A549 (cell line): ENCODE results near the gene ZBTB20.

ENCODE experiments used
- CHD2 ChIP-seq: fragments of 150-350 bp; IDR thresholded peaks from 2 replicates; pipeline ENCODE4 v1.6.1; 2014; ENCODE audit warnings: low read length; ENCODE audit not compliant: partially characterized antibody
- EP300 ChIP-seq, 2 experiments: fragments of >200 bp; sonication (Bioruptor Twin); formaldehyde crosslinking; IDR thresholded peaks; 2 replicates in 1 of 2; 3 replicates in 1 of 2; pipeline ENCODE4 v1.6.1; 2016 to 2017
- KDM5A ChIP-seq: fragments of 200-600 bp; sonication (generic); IDR thresholded peaks from 2 replicates; pipeline ENCODE4 v1.6.1; 2016; ENCODE audit warnings: antibody characterized with exemption, mild to moderate bottlenecking
- MAFK ChIP-seq: fragments of 450-650 bp; IDR thresholded peaks from 2 replicates; pipeline ENCODE4 v1.6.1; 2014; ENCODE audit not compliant: partially characterized antibody
- NFE2L2 ChIP-seq: fragments of 150-350 bp; conservative IDR thresholded peaks from 2 replicates; pipeline ENCODE4 v1.6.1; 2014; ENCODE audit warnings: low read length
- POLR2A ChIP-seq: IDR thresholded peaks from 2 replicates; pipeline ENCODE4 v1.6.1; 2012; ENCODE audit warnings: mild to moderate bottlenecking, low read length
- SREBF2 ChIP-seq: fragments of 450-650 bp; IDR thresholded peaks from 2 replicates; pipeline ENCODE4 v1.6.1; 2014; ENCODE audit warnings: mild to moderate bottlenecking, moderate library complexity
- TF ChIP-seq, protein P1 (sequence below): fragments of >200 bp; sonication (Bioruptor Twin); formaldehyde crosslinking; IDR thresholded peaks from 3 replicates; pipeline ENCODE4 v1.5.1; 2016
- TF ChIP-seq, protein P2 (sequence below): IDR thresholded peaks from 2 replicates; pipeline ENCODE4 v1.6.1; 2012

DNA sequence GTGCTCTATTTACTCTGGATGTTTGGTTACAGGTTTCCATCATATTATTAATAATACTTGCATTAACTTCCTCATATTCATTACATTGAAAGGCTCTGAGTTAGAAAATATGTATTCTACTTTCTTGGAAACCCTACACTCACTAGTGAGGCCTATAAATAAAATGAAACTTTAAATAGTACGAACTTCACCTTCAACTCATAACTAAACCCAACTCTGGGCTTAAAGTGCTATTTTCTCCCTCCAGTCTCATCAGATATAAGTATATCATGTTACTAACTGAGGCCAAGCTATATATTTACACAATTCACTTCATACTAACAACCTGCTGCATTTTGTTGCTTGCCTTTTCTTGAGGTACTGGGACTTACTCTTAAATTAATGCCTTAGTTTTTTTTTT is 546.5 kb downstream of the ZBTB20 start:
- TF ChIP-seq, protein P1, sequence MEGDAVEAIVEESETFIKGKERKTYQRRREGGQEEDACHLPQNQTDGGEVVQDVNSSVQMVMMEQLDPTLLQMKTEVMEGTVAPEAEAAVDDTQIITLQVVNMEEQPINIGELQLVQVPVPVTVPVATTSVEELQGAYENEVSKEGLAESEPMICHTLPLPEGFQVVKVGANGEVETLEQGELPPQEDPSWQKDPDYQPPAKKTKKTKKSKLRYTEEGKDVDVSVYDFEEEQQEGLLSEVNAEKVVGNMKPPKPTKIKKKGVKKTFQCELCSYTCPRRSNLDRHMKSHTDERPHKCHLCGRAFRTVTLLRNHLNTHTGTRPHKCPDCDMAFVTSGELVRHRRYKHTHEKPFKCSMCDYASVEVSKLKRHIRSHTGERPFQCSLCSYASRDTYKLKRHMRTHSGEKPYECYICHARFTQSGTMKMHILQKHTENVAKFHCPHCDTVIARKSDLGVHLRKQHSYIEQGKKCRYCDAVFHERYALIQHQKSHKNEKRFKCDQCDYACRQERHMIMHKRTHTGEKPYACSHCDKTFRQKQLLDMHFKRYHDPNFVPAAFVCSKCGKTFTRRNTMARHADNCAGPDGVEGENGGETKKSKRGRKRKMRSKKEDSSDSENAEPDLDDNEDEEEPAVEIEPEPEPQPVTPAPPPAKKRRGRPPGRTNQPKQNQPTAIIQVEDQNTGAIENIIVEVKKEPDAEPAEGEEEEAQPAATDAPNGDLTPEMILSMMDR = no peak
- TF ChIP-seq POLR2A (no peak), EP300 (IDR thresholded peaks at IDR 0.05) (no peak), MAFK (no peak), KDM5A (no peak), SREBF2 (no peak), NFE2L2 (no peak), CHD2 (no peak)
- TF ChIP-seq, protein P2, sequence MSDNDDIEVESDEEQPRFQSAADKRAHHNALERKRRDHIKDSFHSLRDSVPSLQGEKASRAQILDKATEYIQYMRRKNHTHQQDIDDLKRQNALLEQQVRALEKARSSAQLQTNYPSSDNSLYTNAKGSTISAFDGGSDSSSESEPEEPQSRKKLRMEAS = no peak
